Limb (tissue), 2 donors: Measurements from ENCODE around the gene ATPAF1.
A peak's percentile ranks its signal among the peaks of the same experiment; 100 is the strongest.
"Not testable (repeated sequence)": the region's sequence is repeated elsewhere in the genome, so short reads cannot be mapped to it uniquely, and the experiment has no call there.

ENCODE experiments used
- DNase-seq, 2 donors: peaks; one replicate each; pipeline ENCODE4 v3.0.0-alpha.2; 2016; ENCODE audit errors: extremely low spot score in 2 of 2

ATPAF1 gene

GRCh38 chr1:46681333-46682034 is 13.3 kb upstream of the ATPAF1 start:
- DNase-seq: no peak

GRCh38 chr1:46679789-46680573 is 11.8 kb upstream of the ATPAF1 start:
- no peak for DNase-seq

- no peak for DNase-seq
Observed at GRCh38 chr1:46677339-46677738, 9.2 kb upstream of the ATPAF1 start.

GRCh38 chr1:46676531-46676930 is 8.4 kb upstream of the ATPAF1 start:
- no peak for DNase-seq

GRCh38 chr1:46675549-46676314 is 7.6 kb upstream of the ATPAF1 start:
- no peak for DNase-seq

GRCh38 chr1:46673749-46674182 is 5.6 kb upstream of the ATPAF1 start:
- no peak for DNase-seq

GRCh38 chr1:46672696-46673095 is 4.5 kb upstream of the ATPAF1 start:
- DNase-seq: no peak

GRCh38 chr1:46671554-46671953 is 3.4 kb upstream of the ATPAF1 start, which contains the start of gene TEX38:
Gene TEX38, plus strand, starts transcription at chr1:46671854. Its CDS starts 81 bp downstream, at chr1:46671935.
- no peak for DNase-seq

GRCh38 chr1:46670134-46670533 is 2.0 kb upstream of the ATPAF1 start:
- DNase-seq: no peak

- DNase-seq: no peak
Observed at GRCh38 chr1:46665983-46666382, 2.2 kb downstream of the ATPAF1 start.

- not testable (repeated sequence) for DNase-seq
Observed at GRCh38 chr1:46662919-46663318, 5.2 kb downstream of the ATPAF1 start.

- DNase-seq: not testable (repeated sequence)
Observed at GRCh38 chr1:46660116-46660515, 8.0 kb downstream of the ATPAF1 start.

GRCh38 chr1:46659307-46659870 is 8.8 kb downstream of the ATPAF1 start:
- no peak for DNase-seq

- no peak for DNase-seq
Observed at GRCh38 chr1:46657775-46658174, 10.4 kb downstream of the ATPAF1 start.

- no peak for DNase-seq
Observed at GRCh38 chr1:46656643-46657042, 11.5 kb downstream of the ATPAF1 start.

- DNase-seq: no peak
Observed at GRCh38 chr1:46655848-46656247, 12.3 kb downstream of the ATPAF1 start.

- DNase-seq: not testable (repeated sequence)
Observed at GRCh38 chr1:46654698-46655097, 13.5 kb downstream of the ATPAF1 start.

GRCh38 chr1:46654012-46654411 is 14.2 kb downstream of the ATPAF1 start:
- DNase-seq: no peak

GRCh38 chr1:46653405-46653958 is 14.7 kb downstream of the ATPAF1 start:
- DNase-seq: peak in 1 of 2 donors; percentile 2

GRCh38 chr1:46652321-46653100 is 15.7 kb downstream of the ATPAF1 start:
- no peak for DNase-seq
